Activated CD8-positive, alpha-beta memory T cell treated with anti-CD3 and anti-CD28 coated beads, Interleukin-2, amount 50 U/mL, for 24 hours (primary cell): ENCODE results near the gene PRDM16.
"Not testable (repeated sequence)": the region's sequence is repeated elsewhere in the genome, so short reads cannot be mapped to it uniquely, and the experiment has no call there.

Source experiments
- DNase-seq: peaks from one replicate; pipeline ENCODE4 v3.0.0-alpha.2; 2020; ENCODE audit errors: extremely low read depth

The PRDM16 gene

GRCh38 chr1:3162322-3162882, 93.4 kb downstream of the PRDM16 start:
- no peak for DNase-seq

- DNase-seq = no peak
These were observed 94.4 kb downstream of the PRDM16 start for GRCh38 chr1:3163356-3163755.

- no peak for DNase-seq
These were observed 95.7 kb downstream of the PRDM16 start for GRCh38 chr1:3164671-3165070.

GRCh38 chr1:3165189-3165588, 96.2 kb downstream of the PRDM16 start:
- not testable (repeated sequence) for DNase-seq

GRCh38 chr1:3166206-3166918, 97.4 kb downstream of the PRDM16 start:
- DNase-seq = no peak

GRCh38 chr1:3167255-3167654, 98.3 kb downstream of the PRDM16 start:
- no peak for DNase-seq

GRCh38 chr1:3168678-3169077, 99.7 kb downstream of the PRDM16 start:
- DNase-seq = no peak

- no peak for DNase-seq
These were observed 100.8 kb downstream of the PRDM16 start for GRCh38 chr1:3169665-3170356.

- no peak for DNase-seq
These were observed 101.8 kb downstream of the PRDM16 start for GRCh38 chr1:3170561-3171453.

GRCh38 chr1:3171761-3172160, 102.8 kb downstream of the PRDM16 start:
- no peak for DNase-seq

GRCh38 chr1:3172431-3173380, 103.7 kb downstream of the PRDM16 start:
- DNase-seq = no peak

- no peak for DNase-seq
These were observed 104.5 kb downstream of the PRDM16 start for GRCh38 chr1:3173381-3173980.

- no peak for DNase-seq
These were observed 105.7 kb downstream of the PRDM16 start for GRCh38 chr1:3174487-3175247.

GRCh38 chr1:3175486-3175885, 106.5 kb downstream of the PRDM16 start:
- DNase-seq = no peak

GRCh38 chr1:3176028-3176427, 107.0 kb downstream of the PRDM16 start:
- DNase-seq = no peak

GRCh38 chr1:3176820-3177219, 107.8 kb downstream of the PRDM16 start:
- DNase-seq = no peak

GRCh38 chr1:3178279-3178678, 109.3 kb downstream of the PRDM16 start:
- no peak for DNase-seq

GRCh38 chr1:3179471-3179870, 110.5 kb downstream of the PRDM16 start:
- no peak for DNase-seq

- DNase-seq = no peak
These were observed 111.9 kb downstream of the PRDM16 start for GRCh38 chr1:3180915-3181314.

GRCh38 chr1:3181956-3182355, 113.0 kb downstream of the PRDM16 start:
- DNase-seq = no peak
